ENCODE measurements around the gene FAM240A.

DNA sequence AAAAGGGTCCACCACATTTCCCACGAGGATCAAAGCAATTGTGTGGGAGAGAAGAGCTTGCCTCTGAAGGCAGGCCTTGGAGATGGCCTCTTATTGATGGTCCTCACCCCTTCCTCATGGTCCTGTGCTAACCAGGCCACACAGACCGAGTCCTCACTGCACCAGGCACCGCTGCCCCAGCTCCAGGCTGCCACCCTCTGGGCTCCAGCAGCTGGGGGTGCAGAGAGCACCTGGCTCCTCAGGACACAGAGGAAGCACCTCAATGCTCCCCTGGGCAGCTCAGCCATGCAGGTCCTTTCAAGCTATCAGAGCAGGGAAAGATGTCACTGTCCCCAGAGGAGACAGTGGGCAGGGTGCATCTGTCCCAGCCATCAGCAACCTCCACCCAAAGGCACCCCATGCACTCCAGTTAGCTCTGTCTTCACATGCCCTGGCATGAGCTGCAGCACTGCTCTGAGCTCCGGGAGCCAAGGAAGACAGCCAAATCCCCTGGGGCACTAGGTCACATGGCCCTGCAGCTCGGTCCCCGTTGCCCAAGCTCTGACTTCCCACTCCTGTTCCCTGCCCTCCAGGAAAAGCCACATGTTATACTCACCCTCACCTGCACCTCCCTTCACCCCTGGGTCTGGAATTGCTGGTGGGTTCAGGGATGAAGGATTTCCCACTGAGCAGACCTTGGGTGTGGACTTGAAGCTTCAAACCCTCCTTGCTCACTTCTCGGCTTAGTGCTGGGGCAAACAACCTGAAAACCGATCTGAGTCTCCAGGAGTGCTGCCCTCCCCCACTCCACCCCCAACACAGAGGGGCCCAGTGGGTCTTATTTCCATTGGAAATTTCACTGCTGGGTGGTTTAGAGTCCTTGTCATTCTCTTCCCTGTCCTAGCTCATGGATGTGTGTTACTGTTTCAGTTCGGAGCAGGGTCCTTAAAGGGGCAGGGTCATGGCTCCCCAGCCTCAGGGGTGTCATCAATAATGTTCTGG, 48.5 kb downstream of the FAM240A start:
- TF ChIP-seq, protein P1, sequence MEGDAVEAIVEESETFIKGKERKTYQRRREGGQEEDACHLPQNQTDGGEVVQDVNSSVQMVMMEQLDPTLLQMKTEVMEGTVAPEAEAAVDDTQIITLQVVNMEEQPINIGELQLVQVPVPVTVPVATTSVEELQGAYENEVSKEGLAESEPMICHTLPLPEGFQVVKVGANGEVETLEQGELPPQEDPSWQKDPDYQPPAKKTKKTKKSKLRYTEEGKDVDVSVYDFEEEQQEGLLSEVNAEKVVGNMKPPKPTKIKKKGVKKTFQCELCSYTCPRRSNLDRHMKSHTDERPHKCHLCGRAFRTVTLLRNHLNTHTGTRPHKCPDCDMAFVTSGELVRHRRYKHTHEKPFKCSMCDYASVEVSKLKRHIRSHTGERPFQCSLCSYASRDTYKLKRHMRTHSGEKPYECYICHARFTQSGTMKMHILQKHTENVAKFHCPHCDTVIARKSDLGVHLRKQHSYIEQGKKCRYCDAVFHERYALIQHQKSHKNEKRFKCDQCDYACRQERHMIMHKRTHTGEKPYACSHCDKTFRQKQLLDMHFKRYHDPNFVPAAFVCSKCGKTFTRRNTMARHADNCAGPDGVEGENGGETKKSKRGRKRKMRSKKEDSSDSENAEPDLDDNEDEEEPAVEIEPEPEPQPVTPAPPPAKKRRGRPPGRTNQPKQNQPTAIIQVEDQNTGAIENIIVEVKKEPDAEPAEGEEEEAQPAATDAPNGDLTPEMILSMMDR (IDR thresholded peaks at IDR 0.05) = no peak
- TF ChIP-seq ZFX (IDR thresholded peaks at IDR 0.05; ENCODE audit: borderline replicate concordance) = no peak
